Parathyroid adenoma (tissue), 2 donors: ENCODE measurements around the gene CCDC57.

Experiments
- H2AFZ ChIP-seq: fragments of 300-600 bp; sonication (generic); one replicate; pipeline ENCODE4 v1.7.0; 2017; ENCODE audit warnings: antibody characterized with exemption, mild to moderate bottlenecking
- H3K27ac ChIP-seq: fragments of 300-600 bp; sonication (generic); one replicate; pipeline ENCODE4 v1.7.0; 2017
- H3K27me3 ChIP-seq: fragments of 300-600 bp; sonication (generic); one replicate; pipeline ENCODE4 v1.7.0; 2017; ENCODE audit warnings: low read length; ENCODE audit not compliant: control insufficient read depth, insufficient read depth
- H3K36me3 ChIP-seq: fragments of 300-600 bp; sonication (generic); one replicate; pipeline ENCODE4 v1.7.0; 2017; ENCODE audit warnings: low read length; ENCODE audit not compliant: control insufficient read depth, insufficient read depth
- H3K4me1 ChIP-seq: fragments of 300-600 bp; sonication (generic); one replicate; pipeline ENCODE4 v1.7.0; 2017; ENCODE audit warnings: control low read depth
- H3K4me2 ChIP-seq: fragments of 300-600 bp; sonication (generic); one replicate; pipeline ENCODE4 v1.7.0; 2017; ENCODE audit warnings: low read length
- H3K4me3 ChIP-seq: fragments of 300-600 bp; sonication (generic); one replicate; pipeline ENCODE4 v1.7.0; 2017; ENCODE audit warnings: low read depth, low read length
- H3K79me2 ChIP-seq: fragments of 300-600 bp; sonication (generic); one replicate; pipeline ENCODE4 v1.7.0; 2017; ENCODE audit warnings: control low read depth
- H3K9ac ChIP-seq: fragments of 300-600 bp; sonication (generic); one replicate; pipeline ENCODE4 v1.7.0; 2017; ENCODE audit warnings: mild to moderate bottlenecking
- H3K9me3 ChIP-seq: fragments of 300-600 bp; sonication (generic); one replicate; pipeline ENCODE4 v1.7.0; 2017; ENCODE audit warnings: low read length; ENCODE audit not compliant: control insufficient read depth
- TF ChIP-seq, protein P1 (sequence below): fragments of 300-600 bp; sonication (generic); IDR thresholded peaks from one replicate; pipeline ENCODE4 v1.7.0; 2017; ENCODE audit warnings: antibody characterized with exemption, mild to moderate bottlenecking
- donor health status: primary hyperparathyroidism.

The CCDC57 gene

GRCh38 chr17:82219753-82220709, 7.4 kb upstream of the CCDC57 start:
- H3K79me2 ChIP-seq: no peaks in the 10 kb centered on the region
- no peak overlapping the region for H3K9ac ChIP-seq
- H3K27ac ChIP-seq: no peak overlapping the region
- H3K27me3 ChIP-seq: no peaks in the 10 kb centered on the region
- H3K4me1 ChIP-seq: peaks cover 18% of the 10 kb centered on the region
- no peak overlapping the region for H2AFZ ChIP-seq
- TF ChIP-seq, protein P1, sequence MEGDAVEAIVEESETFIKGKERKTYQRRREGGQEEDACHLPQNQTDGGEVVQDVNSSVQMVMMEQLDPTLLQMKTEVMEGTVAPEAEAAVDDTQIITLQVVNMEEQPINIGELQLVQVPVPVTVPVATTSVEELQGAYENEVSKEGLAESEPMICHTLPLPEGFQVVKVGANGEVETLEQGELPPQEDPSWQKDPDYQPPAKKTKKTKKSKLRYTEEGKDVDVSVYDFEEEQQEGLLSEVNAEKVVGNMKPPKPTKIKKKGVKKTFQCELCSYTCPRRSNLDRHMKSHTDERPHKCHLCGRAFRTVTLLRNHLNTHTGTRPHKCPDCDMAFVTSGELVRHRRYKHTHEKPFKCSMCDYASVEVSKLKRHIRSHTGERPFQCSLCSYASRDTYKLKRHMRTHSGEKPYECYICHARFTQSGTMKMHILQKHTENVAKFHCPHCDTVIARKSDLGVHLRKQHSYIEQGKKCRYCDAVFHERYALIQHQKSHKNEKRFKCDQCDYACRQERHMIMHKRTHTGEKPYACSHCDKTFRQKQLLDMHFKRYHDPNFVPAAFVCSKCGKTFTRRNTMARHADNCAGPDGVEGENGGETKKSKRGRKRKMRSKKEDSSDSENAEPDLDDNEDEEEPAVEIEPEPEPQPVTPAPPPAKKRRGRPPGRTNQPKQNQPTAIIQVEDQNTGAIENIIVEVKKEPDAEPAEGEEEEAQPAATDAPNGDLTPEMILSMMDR: no peak
- H3K9me3 ChIP-seq: no peaks in the 10 kb centered on the region
- H3K36me3 ChIP-seq: no peaks in the 10 kb centered on the region
- no peak overlapping the region for H3K4me3 ChIP-seq
- H3K4me2 ChIP-seq: no peak overlapping the region

DNA sequence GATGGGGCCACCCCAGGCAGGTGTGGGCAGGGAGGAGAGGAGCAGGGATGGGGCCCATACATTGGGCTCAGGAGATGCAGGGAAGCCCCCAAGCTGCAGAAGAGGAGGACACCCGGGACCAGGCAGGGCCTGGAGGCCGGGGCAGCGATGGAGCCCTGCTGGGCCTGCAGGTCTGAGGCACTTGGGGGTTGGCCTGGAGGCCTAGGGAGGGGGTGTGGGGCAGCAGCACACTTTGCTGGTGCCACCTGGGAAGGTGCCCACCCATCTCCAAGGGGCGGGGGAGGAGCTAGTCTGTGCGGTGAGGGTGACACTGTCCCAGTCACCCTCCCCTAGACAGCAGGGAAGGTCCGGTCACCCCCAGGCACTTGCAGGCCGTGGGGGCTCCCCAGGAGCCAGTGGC, 6.4 kb upstream of the CCDC57 start:
- Histone ChIP-seq H3K79me2 (no peaks in the 10 kb centered on the region), H2AFZ (no peak overlapping the region), H3K9me3 (no peaks in the 10 kb centered on the region), H3K27ac (no peak overlapping the region), H3K27me3 (no peaks in the 10 kb centered on the region), H3K4me3 (no peak overlapping the region), H3K4me1 (peaks cover 18% of the 10 kb centered on the region), H3K9ac (no peak overlapping the region), H3K36me3 (no peaks in the 10 kb centered on the region), H3K4me2 (no peak overlapping the region)
- TF ChIP-seq, protein P1: no peak

DNA sequence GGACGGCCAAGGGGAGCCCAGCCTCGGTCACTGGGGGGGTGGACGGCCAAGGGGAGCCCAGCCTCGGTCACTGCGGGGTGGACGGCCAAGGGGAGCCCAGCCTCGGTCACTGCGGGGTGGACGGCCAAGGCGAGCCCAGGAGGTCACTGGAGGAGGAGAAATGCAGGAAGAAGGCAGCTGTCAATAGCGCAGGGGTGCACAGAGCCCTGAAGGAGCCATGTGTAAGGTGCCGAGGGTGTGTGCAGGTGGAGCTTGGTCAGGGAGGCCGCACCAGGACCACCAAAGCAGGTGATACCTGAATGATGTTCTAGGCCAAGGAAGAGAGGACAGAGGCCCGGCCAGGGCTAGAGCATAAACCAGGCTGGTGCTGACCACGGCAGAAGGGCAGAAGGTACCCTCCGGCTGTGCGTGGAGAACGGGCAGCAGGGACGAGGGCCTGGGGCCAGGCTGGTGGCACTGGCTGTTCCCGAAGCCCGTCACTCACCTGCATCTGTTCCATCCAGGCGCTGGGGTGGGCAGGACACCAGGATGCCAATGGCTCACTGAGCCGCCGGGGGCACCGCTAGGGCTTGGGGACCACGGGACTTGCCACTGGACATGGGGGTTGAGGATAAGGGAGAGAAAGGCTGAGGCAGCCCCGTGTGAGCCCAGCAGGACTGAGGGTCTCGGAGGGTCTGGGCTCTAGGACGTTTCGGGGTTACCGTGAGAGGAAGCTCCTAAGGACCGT, 5.9 kb upstream of the CCDC57 start:
- H3K4me1 ChIP-seq: peaks cover 18% of the 10 kb centered on the region

GRCh38 chr17:82217530-82218204, 5.0 kb upstream of the CCDC57 start:
- H3K27ac ChIP-seq: peak overlapping the region; percentile 75
- H3K4me2 ChIP-seq: no peak overlapping the region
- no peaks in the 10 kb centered on the region for H3K79me2 ChIP-seq
- H3K9ac ChIP-seq: no peak overlapping the region
- H3K4me1 ChIP-seq: peaks cover 22% of the 10 kb centered on the region
- no peak overlapping the region for H2AFZ ChIP-seq
- TF ChIP-seq, protein P1: no peak
- no peak overlapping the region for H3K4me3 ChIP-seq
- no peaks in the 10 kb centered on the region for H3K27me3 ChIP-seq
- H3K36me3 ChIP-seq: no peaks in the 10 kb centered on the region
- no peaks in the 10 kb centered on the region for H3K9me3 ChIP-seq

More for the DNA sequence above, 5.9 kb upstream of the CCDC57 start:
- Histone ChIP-seq H3K27ac (no peak overlapping the region), H3K9me3 (no peaks in the 10 kb centered on the region), H3K36me3 (no peaks in the 10 kb centered on the region), H3K79me2 (no peaks in the 10 kb centered on the region), H2AFZ (no peak overlapping the region), H3K9ac (no peak overlapping the region), H3K4me3 (no peak overlapping the region), H3K27me3 (no peaks in the 10 kb centered on the region), H3K4me2 (no peak overlapping the region)
- TF ChIP-seq, protein P1: no peak
